AG04450 (cell line): ENCODE data around the gene CALY. TPM values are rescaled to one million over a fixed set of nuclear protein-coding genes. Genes with fewer than 3 reads are reported as not detected.
"Not testable (repeated sequence)": the region's sequence is repeated elsewhere in the genome, so short reads cannot be mapped to it uniquely, and the experiment has no call there.

Experiments
- CTCF ChIA-PET: fragments of 300-600, 350-600 bp; formaldehyde crosslinking; extraction: SDS; loops from one replicate; lab custom pipeline; 2022; ENCODE audit warnings: antibody characterized with exemption, inconsistent platforms; lab: Charles Lee
- POLR2A ChIA-PET: fragments of 350-600 bp; formaldehyde crosslinking; extraction: SDS; loops from one replicate; lab custom pipeline; 2021; ENCODE audit warnings: antibody characterized with exemption, inconsistent platforms; lab: Yijun Ruan, JAX
- DNase-seq: peaks from one replicate; pipeline ENCODE4 v3.0.0-alpha.2; 2011; ENCODE audit warnings: low read depth, low spot score
- H3K27ac ChIP-seq: one replicate; pipeline ENCODE4 v1.5.1; 2012; ENCODE audit warnings: low read depth, low read length, control low read depth
- H3K27me3 ChIP-seq: one replicate; pipeline ENCODE4 v1.6.0; 2012; ENCODE audit warnings: low read length; ENCODE audit not compliant: control insufficient read depth, insufficient read depth
- H3K4me3 ChIP-seq: 2 replicates; pipeline ENCODE4 v1.5.1; 2011; ENCODE audit warnings: mild to moderate bottlenecking, low read depth, low read length, control low read depth
- H3K9me3 ChIP-seq: 2 replicates; pipeline ENCODE4 v1.5.1; 2012; ENCODE audit warnings: low read length; ENCODE audit not compliant: control insufficient read depth, insufficient read depth
- polyA plus RNA-seq: library from polyadenylated mRNA; depleted of rRNA; stranded (reverse); fragments of >200 nt; gene quantifications from 2 replicates; pipeline ENCODE4 v1.2.3, GENCODE V29; 2011
- TF ChIP-seq, protein P1 (sequence below): IDR thresholded peaks from 2 replicates; pipeline ENCODE4 v1.5.1; 2011; ENCODE audit warnings: low read depth, low read length, control low read depth, inconsistent platforms

The CALY gene
- polyA plus RNA-seq, 1 experiment = 0.16 TPM

DNA sequence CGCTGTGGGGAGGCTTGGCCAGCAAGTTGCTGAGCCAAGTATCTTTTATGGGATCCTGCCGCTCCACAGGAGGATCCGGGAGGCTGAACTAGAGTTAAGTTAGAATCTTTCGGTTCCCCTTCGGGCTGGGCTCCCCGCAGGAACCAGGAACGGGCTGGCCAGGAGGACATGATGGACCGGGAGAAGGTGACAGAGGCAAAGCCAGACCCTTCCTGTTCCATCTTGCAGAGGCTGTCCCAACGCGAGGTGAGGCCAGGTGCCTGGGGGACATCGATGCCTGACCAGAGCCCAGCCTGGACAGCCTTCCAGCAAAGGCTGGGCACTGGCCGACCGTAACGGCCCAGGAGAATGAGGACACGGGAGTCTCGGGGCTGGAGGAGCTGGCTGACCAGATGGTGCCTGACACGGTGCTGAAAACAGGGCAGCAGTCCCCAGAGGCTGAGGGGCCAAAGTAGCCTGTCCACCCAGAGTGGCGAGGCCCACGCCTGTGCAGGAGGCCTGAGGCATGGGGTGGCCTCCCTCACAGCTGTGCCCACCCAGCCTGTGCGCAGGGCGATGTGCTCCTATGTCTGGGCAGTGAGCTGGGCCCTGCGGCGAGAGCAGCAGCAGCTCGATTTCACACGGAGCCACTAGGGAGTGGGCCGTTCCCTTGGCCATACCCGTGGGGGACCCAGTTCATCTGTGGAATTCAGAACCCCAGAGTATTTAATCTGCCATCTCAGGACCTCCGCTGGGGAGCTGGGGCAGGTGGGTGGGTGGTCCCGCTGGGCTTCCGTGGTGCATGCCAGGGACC, 40.5 kb upstream of the CALY start:
- H3K4me3 ChIP-seq = no peak overlapping the region
- ChIA-PET POLR2A (no interaction called here), CTCF (interaction anchor here (4.9 kb wide), 1 partner anchor 48 kb away, joined by 26 read pairs; no protein-coding TSS in a partner anchor)
- H3K27ac ChIP-seq = peak overlapping the region; percentile 11
- no peaks in the 10 kb centered on the region for H3K27me3 ChIP-seq
- no peak for DNase-seq
- H3K9me3 ChIP-seq = no peaks in the 10 kb centered on the region; the same call in 1 of the 2 replicates
- TF ChIP-seq, protein P1, sequence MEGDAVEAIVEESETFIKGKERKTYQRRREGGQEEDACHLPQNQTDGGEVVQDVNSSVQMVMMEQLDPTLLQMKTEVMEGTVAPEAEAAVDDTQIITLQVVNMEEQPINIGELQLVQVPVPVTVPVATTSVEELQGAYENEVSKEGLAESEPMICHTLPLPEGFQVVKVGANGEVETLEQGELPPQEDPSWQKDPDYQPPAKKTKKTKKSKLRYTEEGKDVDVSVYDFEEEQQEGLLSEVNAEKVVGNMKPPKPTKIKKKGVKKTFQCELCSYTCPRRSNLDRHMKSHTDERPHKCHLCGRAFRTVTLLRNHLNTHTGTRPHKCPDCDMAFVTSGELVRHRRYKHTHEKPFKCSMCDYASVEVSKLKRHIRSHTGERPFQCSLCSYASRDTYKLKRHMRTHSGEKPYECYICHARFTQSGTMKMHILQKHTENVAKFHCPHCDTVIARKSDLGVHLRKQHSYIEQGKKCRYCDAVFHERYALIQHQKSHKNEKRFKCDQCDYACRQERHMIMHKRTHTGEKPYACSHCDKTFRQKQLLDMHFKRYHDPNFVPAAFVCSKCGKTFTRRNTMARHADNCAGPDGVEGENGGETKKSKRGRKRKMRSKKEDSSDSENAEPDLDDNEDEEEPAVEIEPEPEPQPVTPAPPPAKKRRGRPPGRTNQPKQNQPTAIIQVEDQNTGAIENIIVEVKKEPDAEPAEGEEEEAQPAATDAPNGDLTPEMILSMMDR = no peak

DNA sequence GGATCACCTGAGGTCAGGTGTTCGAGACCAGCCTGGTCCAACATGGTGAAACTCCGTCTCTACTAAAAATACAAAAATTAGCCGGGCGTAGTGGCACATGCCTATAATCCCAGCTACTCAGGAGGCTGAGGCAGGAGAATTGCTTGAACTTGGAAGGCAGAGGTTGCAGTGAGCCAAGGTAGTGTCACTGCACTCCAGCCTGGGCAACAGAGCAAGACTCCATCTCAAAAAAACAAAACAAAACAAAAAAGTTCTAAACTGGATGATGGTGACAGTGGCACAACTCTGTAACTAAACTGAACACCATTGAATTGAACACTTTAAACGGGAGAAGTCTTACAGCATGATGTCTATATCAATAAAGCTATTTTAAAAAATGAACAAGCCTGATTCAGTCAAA, 39.5 kb upstream of the CALY start:
- H3K27ac ChIP-seq, H3K4me3 ChIP-seq, DNase-seq, H3K27me3 ChIP-seq, H3K9me3 ChIP-seq, POLR2A ChIA-PET: not testable (repeated sequence)
- CTCF ChIA-PET = interaction anchor here (4.9 kb wide), 1 partner anchor 47 kb away, joined by 26 read pairs; no protein-coding TSS in a partner anchor

DNA sequence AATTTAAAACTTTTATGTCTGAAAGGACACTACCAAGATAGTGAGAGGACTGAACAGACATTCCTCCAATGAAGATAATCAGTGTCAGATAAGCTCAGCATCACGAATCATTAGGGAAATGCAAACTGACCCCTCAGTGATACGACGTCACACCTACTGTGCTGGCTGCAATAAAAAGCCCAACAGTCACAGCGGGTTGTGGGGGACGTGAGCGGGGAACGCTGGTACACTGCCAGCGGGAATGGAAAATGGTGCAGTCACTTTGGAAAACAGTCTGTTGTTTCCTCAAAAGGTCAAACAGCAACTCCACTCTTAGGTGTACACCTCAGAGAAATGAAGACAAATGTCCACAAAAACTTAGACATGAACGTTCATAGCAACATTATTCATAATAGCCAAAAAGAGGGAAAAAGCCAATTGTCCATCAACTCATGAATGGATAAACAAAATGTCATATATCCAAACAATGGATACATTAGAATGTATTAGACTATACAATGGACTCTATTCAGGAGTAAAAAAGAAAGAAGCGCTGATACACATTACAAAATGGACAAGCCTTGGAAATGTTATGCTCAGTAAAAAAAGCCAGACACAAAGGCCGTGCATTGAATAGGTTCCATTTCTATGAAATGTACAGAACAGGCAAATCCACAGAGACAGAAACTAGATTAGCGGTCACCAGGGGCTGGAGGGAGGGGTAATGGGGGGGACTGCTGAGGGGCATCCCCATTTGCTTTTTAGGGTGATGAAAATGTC, 38.8 kb upstream of the CALY start:
- Histone ChIP-seq H3K9me3 (no peaks in the 10 kb centered on the region; the same call in 1 of the 2 replicates), H3K4me3 (no peak overlapping the region), H3K27me3 (no peaks in the 10 kb centered on the region), H3K27ac (no peak overlapping the region)
- TF ChIP-seq, protein P1 = no peak
- ChIA-PET POLR2A (no interaction called here), CTCF (interaction anchor here (4.9 kb wide), 1 partner anchor 46 kb away, joined by 26 read pairs; no protein-coding TSS in a partner anchor)
- no peak for DNase-seq

DNA sequence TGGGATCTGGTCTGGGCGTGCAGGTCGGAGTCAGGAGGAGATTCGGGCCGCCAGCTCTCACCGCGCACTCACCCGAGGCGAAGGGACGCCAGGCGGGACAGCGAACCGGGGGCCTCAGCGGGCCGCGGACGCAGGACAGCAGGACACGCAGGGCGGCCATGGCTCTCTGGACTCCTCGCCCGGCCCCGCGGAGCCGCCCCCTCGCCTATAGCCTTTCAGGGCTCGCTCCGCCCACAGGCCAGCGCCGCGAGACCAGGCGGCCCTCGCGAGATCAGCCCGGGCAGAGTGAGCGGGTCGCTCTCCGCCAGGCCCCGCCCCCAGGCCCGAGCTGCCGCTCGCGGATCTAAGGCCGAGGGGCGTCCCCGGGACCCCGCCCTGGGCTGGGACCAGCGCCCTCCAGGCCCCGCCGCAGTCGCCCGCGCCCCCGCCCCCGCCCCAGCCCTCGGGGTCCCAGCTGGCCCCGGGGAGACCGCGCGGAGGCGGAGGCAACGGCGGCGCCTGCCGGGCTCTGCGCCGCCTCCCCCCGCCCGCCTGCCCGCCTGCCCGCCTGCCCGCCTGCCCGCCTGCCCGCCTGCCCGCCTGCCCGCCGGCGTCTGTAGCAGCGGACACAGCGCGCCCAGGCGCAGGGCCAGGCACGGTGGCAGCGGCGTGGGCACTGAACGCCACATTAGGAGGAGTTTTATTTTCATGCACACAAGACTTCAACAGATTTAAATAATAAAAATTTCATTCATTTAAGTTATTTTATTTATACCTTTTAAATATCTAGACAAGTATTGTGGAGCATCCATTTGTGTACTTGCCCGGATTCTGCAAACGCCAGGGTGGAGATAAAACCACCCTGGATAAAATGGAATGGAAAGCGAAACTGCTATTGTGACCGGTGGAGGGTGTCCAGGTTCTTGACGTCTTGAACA, 36.7 kb upstream of the CALY start, which contains the start of gene ECHS1:
ECHS1 (minus strand) TSS at position 181 of the 917 bp plus-strand sequence; CDS start at position 160, 21 bp downstream.
- DNase-seq = peak; percentile 63
- H3K27me3 ChIP-seq = no peaks in the 10 kb centered on the region
- H3K4me3 ChIP-seq = peak within 1 kb of the TSS; percentile 89
- CTCF ChIA-PET = no interaction called here
- POLR2A ChIA-PET = interaction anchor here (1.0 kb wide), 1 partner anchor 16 kb away, joined by 4 read pairs; the partner anchor contains the start of gene FUOM
- H3K27ac ChIP-seq = no peak within 1 kb of the TSS
- H3K9me3 ChIP-seq = no peaks in the 10 kb centered on the region; the same call in 1 of the 2 replicates
- TF ChIP-seq, protein P1 = no peak

DNA sequence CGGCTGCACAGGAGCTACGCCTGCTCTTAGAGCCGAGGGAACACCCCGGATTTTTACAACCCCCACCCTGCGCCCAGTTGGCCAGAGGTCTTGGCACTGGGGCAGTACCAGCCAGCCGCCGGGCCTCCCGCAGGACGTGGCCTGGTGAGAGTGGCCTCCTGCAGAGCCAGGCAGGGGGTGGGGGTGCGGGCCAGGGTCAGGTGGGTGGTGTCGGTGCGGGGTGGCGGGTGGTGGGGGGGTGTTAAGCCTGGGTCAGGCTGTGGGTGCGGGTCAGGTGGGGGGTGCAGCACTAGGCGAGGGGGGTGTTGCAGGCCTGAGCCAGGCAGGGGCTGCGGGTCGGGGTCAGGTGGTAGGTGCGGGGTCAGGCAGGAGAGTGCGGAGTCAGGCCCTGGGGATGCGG, 35.8 kb upstream of the CALY start:
- POLR2A ChIA-PET = no interaction called here
- DNase-seq = no peak
- TF ChIP-seq, protein P1 = no peak
- H3K4me3 ChIP-seq = peak overlapping the region; percentile 89
- CTCF ChIA-PET = no interaction called here
- no peaks in the 10 kb centered on the region; the same call in 1 of the 2 replicates for H3K9me3 ChIP-seq
- H3K27me3 ChIP-seq = no peaks in the 10 kb centered on the region
- no peak overlapping the region for H3K27ac ChIP-seq
